Thyroid gland (tissue), 4 donors: ENCODE results near the gene GAB1.

ENCODE experiments used
- POLR2A ChIP-seq, 2 donors: fragments of 450-650 bp; IDR thresholded peaks; one replicate each; pipeline ENCODE4 v1.6.1; 2017; ENCODE audit warnings: antibody characterized with exemption in 2 of 2, mild to moderate bottlenecking in 2 of 2, moderate library complexity in 1 of 2
- TF ChIP-seq, protein P1 (sequence below), 6 experiments: fragments of 200-600 bp in 3 of 6; fragments of 450-650 bp in 3 of 6; sonication (generic) in 3 of 6; IDR thresholded peaks; one replicate each; pipeline ENCODE4 v1.5.1; 2016 to 2019; ENCODE audit warnings: antibody characterized with exemption in 6 of 6, mild to moderate bottlenecking in 2 of 6, inconsistent platforms in 1 of 6, moderate library complexity in 1 of 6

DNA sequence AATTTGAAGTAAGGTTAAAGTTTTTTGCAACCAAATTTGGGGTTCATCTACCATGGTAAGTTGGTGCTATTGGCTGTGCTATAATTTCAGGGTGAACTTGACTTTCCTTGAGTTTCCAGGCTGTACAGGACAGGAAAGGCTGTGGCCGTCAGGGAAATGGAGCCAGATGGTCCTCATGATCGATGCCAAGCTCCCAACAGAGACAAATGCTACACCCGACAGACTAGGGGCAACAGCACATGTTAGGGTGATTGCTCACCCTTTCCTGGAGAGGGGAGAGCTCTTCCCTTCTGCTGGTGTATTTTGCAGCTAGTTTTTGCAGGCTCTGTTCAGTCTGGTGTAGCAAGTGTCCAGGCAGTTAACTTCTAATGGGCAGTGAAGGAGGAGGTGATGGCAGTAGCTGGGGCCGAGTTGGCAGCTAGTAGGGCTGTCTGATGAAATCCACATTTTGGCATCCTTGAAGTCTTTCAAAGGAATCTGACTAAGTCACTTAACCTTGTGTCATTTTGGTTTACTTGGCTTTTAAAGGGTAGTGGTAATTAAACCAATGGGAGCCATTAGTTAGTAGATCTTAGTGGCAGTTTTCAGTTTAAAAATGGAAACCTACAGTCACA lies 47.8 kb downstream of the GAB1 start:
- TF ChIP-seq POLR2A (IDR thresholded peaks at IDR 0.05), result no peak
- TF ChIP-seq, protein P1, sequence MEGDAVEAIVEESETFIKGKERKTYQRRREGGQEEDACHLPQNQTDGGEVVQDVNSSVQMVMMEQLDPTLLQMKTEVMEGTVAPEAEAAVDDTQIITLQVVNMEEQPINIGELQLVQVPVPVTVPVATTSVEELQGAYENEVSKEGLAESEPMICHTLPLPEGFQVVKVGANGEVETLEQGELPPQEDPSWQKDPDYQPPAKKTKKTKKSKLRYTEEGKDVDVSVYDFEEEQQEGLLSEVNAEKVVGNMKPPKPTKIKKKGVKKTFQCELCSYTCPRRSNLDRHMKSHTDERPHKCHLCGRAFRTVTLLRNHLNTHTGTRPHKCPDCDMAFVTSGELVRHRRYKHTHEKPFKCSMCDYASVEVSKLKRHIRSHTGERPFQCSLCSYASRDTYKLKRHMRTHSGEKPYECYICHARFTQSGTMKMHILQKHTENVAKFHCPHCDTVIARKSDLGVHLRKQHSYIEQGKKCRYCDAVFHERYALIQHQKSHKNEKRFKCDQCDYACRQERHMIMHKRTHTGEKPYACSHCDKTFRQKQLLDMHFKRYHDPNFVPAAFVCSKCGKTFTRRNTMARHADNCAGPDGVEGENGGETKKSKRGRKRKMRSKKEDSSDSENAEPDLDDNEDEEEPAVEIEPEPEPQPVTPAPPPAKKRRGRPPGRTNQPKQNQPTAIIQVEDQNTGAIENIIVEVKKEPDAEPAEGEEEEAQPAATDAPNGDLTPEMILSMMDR (IDR thresholded peaks at IDR 0.05), result no peak
